H1 (cell line): ENCODE results near the gene INPP5A. TPM values are rescaled to one million over a fixed set of nuclear protein-coding genes. Genes with fewer than 3 reads are reported as not detected.

ENCODE experiments used
- CTCF ChIA-PET: fragments of 300-600 bp; sonication (Branson Sonifier 250); formaldehyde crosslinking; loops from one replicate; lab custom pipeline; 2021; ENCODE audit not compliant: partially characterized antibody; lab: Charles Lee
- POLR2A ChIA-PET: fragments of 300-600 bp; sonication (Branson Sonifier 250); formaldehyde crosslinking; loops from one replicate; lab custom pipeline; 2021; ENCODE audit warnings: inconsistent platforms; ENCODE audit not compliant: partially characterized antibody; lab: Charles Lee
- DNase-seq, 2 experiments: peaks; one replicate each; pipeline versions ENCODE4 v3.0.0 to v3.0.0-alpha.2; 2010 to 2022; ENCODE audit warnings: low spot score in 2 of 2, low read depth in 1 of 2, mixed read lengths in 1 of 2
- FAIRE-seq: peaks from 2 replicates; lab custom pipeline; 2011; peaks lifted over from hg19 to GRCh38; lab: Jason Lieb, UNC
- H2AFZ ChIP-seq: 2 replicates; pipeline ENCODE4 v1.8.1; 2012; ENCODE audit warnings: low read length, inconsistent platforms
- H2AK5ac ChIP-seq: 2 replicates; pipeline ENCODE4 v1.6.1; 2013; ENCODE audit warnings: low read depth, low read length
- H2BK120ac ChIP-seq: replicated peaks from 2 replicates; pipeline ENCODE3; 2013; ENCODE audit warnings: low read depth, low read length, inconsistent platforms
- H2BK12ac ChIP-seq: 2 replicates; pipeline ENCODE4 v1.6.1; 2013; ENCODE audit warnings: low read depth, low read length
- H2BK15ac ChIP-seq: 2 replicates; pipeline ENCODE4 v1.6.1; 2013; ENCODE audit warnings: low read length
- H2BK20ac ChIP-seq: 2 replicates; pipeline ENCODE4 v1.6.1; 2013; ENCODE audit warnings: low read length
- H2BK5ac ChIP-seq: 2 replicates; pipeline ENCODE4 v1.6.1; 2013; ENCODE audit warnings: low read depth, low read length
- H3K14ac ChIP-seq: 2 replicates; pipeline ENCODE4 v1.6.1; 2013; ENCODE audit warnings: inconsistent platforms; ENCODE audit not compliant: insufficient read length
- H3K18ac ChIP-seq: 2 replicates; pipeline ENCODE4 v1.6.1; 2013; ENCODE audit warnings: low read length; ENCODE audit errors: extremely low read depth
- H3K23ac ChIP-seq: 2 replicates; pipeline ENCODE4 v1.6.1; 2013; ENCODE audit warnings: inconsistent platforms; ENCODE audit not compliant: insufficient read length
- H3K23me2 ChIP-seq: 2 replicates; pipeline ENCODE4 v1.6.1; 2013; ENCODE audit warnings: low read depth, low read length
- H3K27ac ChIP-seq: 2 replicates; pipeline ENCODE4 v1.6.1; 2011; ENCODE audit warnings: low read depth, low read length, inconsistent platforms
- H3K27me3 ChIP-seq, 4 experiments: replicated peaks in 1 of 4; 1 replicate in 1 of 4; 2 replicates in 3 of 4; pipeline versions ENCODE4 v1.6.1 to v1.8.1; 2011 to 2013; ENCODE audit warnings: low read length in 3 of 4, mild to moderate bottlenecking in 3 of 4, inconsistent platforms in 2 of 4, mixed read lengths in 2 of 4, moderate library complexity in 1 of 4; ENCODE audit not compliant: control insufficient read depth in 3 of 4, insufficient read depth in 3 of 4; ENCODE audit errors: extremely low read depth in 1 of 4
- H3K36me3 ChIP-seq, 4 experiments: 2 replicates each; pipeline versions ENCODE4 v1.6.1 to v1.8.1; 2011 to 2013; ENCODE audit warnings: mild to moderate bottlenecking in 4 of 4, low read length in 3 of 4, moderate library complexity in 2 of 4, control low read depth in 1 of 4, inconsistent platforms in 1 of 4; ENCODE audit not compliant: insufficient read depth in 4 of 4, control insufficient read depth in 2 of 4
- H3K4ac ChIP-seq: replicated peaks from 2 replicates; pipeline ENCODE3; 2013; ENCODE audit warnings: low read length, low read depth, mixed read lengths, inconsistent platforms; ENCODE audit not compliant: insufficient read length
- H3K4me1 ChIP-seq, 4 experiments: replicated peaks in 1 of 4; 1 replicate in 1 of 4; 2 replicates in 3 of 4; pipeline versions ENCODE4 v1.6.1 to v1.8.1; 2011 to 2013; ENCODE audit warnings: low read length in 3 of 4, inconsistent platforms in 2 of 4, mixed read lengths in 1 of 4; ENCODE audit not compliant: insufficient read depth in 4 of 4, control insufficient read depth in 3 of 4
- H3K4me2 ChIP-seq, 2 experiments: 2 replicates each; pipeline versions ENCODE4 v1.6.1 to v1.8.1; 2011 to 2013; ENCODE audit warnings: low read depth in 2 of 2, low read length in 2 of 2, control low read depth in 1 of 2, inconsistent platforms in 1 of 2, mild to moderate bottlenecking in 1 of 2; ENCODE audit not compliant: insufficient read depth in 1 of 2
- H3K4me3 ChIP-seq, 4 experiments: fragments of 200-600, 300-600 bp in 1 of 4; sonication (generic), shearing (Covaris generic), sonication (Bioruptor Twin) in 1 of 4; 2 replicates each; pipeline versions ENCODE4 v1.5.1 to v1.8.1; 2011 to 2016; ENCODE audit warnings: low read length in 4 of 4, low read depth in 3 of 4, control low read depth in 2 of 4, inconsistent platforms in 2 of 4, mild to moderate bottlenecking in 2 of 4, mixed read lengths in 1 of 4, moderate library complexity in 1 of 4; ENCODE audit not compliant: insufficient read depth in 2 of 4; ENCODE audit errors: extremely low read depth in 1 of 4
- H3K56ac ChIP-seq: replicated peaks from 2 replicates; pipeline ENCODE3; 2013; ENCODE audit warnings: low read depth, mild to moderate bottlenecking, mixed read lengths, low read length, inconsistent platforms; ENCODE audit not compliant: insufficient read length
- H3K79me1 ChIP-seq: 2 replicates; pipeline ENCODE4 v1.6.1; 2013; ENCODE audit warnings: low read depth, low read length, control low read depth
- H3K79me2 ChIP-seq, 2 experiments: 2 replicates each; pipeline versions ENCODE4 v1.6.1 to v1.8.1; 2012 to 2013; ENCODE audit warnings: low read length in 2 of 2, mild to moderate bottlenecking in 2 of 2, inconsistent platforms in 1 of 2; ENCODE audit not compliant: insufficient read depth in 2 of 2, control insufficient read depth in 1 of 2
- H3K9ac ChIP-seq, 4 experiments: replicated peaks in 1 of 4; 1 replicate in 1 of 4; 2 replicates in 3 of 4; pipeline versions ENCODE4 v1.6.1 to v1.8.1; 2011 to 2013; ENCODE audit warnings: low read depth in 3 of 4, low read length in 3 of 4, control low read depth in 2 of 4, mild to moderate bottlenecking in 2 of 4, moderate library complexity in 2 of 4, inconsistent platforms in 1 of 4; ENCODE audit errors: extremely low read depth in 1 of 4
- H3K9me3 ChIP-seq, 2 experiments: 2 replicates each; pipeline versions ENCODE4 v1.6.1 to v1.8.1; 2012 to 2013; ENCODE audit warnings: mild to moderate bottlenecking in 2 of 2, moderate library complexity in 2 of 2, control low read depth in 1 of 2, inconsistent platforms in 1 of 2, low read depth in 1 of 2, low read length in 1 of 2, mixed read lengths in 1 of 2; ENCODE audit not compliant: insufficient read depth in 2 of 2
- H4K20me1 ChIP-seq, 2 experiments: replicated peaks in 1 of 2; 2 replicates each; pipeline versions ENCODE3 to v1.8.1; 2011 to 2013; ENCODE audit warnings: inconsistent platforms in 2 of 2, low read length in 2 of 2, mild to moderate bottlenecking in 1 of 2; ENCODE audit not compliant: insufficient read depth in 2 of 2, control insufficient read depth in 1 of 2
- H4K5ac ChIP-seq: 2 replicates; pipeline ENCODE4 v1.6.1; 2013; ENCODE audit warnings: low read length, low read depth, mixed read lengths, inconsistent platforms; ENCODE audit not compliant: insufficient read length
- H4K8ac ChIP-seq: 2 replicates; pipeline ENCODE4 v1.8.0; 2013; ENCODE audit warnings: mild to moderate bottlenecking, moderate library complexity, low read length, inconsistent platforms; ENCODE audit not compliant: insufficient read depth; ENCODE audit errors: extremely low read depth
- H4K91ac ChIP-seq: replicated peaks from 2 replicates; pipeline ENCODE3; 2013; ENCODE audit warnings: low read length, mixed read lengths, inconsistent platforms; ENCODE audit not compliant: insufficient read length
- CREB1 ChIP-seq: IDR thresholded peaks from 2 replicates; pipeline ENCODE4 v1.6.1; 2012; ENCODE audit warnings: inconsistent platforms
- JUND ChIP-seq: IDR thresholded peaks from 2 replicates; pipeline ENCODE4 v1.6.1; 2011; ENCODE audit warnings: mild to moderate bottlenecking, improper control_type of control experiment, low read length
- KDM5A ChIP-seq: fragments of 200-600 bp; IDR thresholded peaks from 2 replicates; pipeline ENCODE4 v1.7.1; 2012; ENCODE audit warnings: mild to moderate bottlenecking, low read length, inconsistent platforms, mixed read lengths
- MAX ChIP-seq: IDR thresholded peaks from 2 replicates; pipeline ENCODE4 v1.6.1; 2012; ENCODE audit warnings: inconsistent platforms
- RFX5 ChIP-seq: IDR thresholded peaks from 2 replicates; pipeline ENCODE4 v1.6.1; 2011; ENCODE audit warnings: low read depth, low read length, improper control_type of control experiment, borderline replicate concordance
- USF2 ChIP-seq: IDR thresholded peaks from 2 replicates; pipeline ENCODE4 v1.6.1; 2011; ENCODE audit warnings: low read length, improper control_type of control experiment
- WGBS, 2 experiments: shearing (Covaris generic) in 1 of 2; methylation state at CpG; one replicate each; pipeline versions ENCODE4 v1.1.6 to v1.1.7; 2013 to 2015; ENCODE audit warnings: low lambda C conversion rate in 2 of 2, mixed read lengths in 2 of 2, inconsistent platforms in 1 of 2, low coverage in 1 of 2, missing lambda C conversion rate in 1 of 2; ENCODE audit not compliant: insufficient replicate concordance in 2 of 2, insufficient coverage in 1 of 2, insufficient read length in 1 of 2; ENCODE audit errors: extremely low coverage in 1 of 2, missing lambda C conversion rate in 1 of 2; 5-methylcytosine and 5-hydroxymethylcytosine counted together
- polyA plus RNA-seq, 7 experiments: library from polyadenylated mRNA; depleted of rRNA in 3 of 7; stranded (reverse) in 5 of 7; unstranded in 2 of 7; fragments of >200 nt in 5 of 7; fragments of 200-250 nt in 2 of 7; gene quantifications; 1 replicate in 5 of 7; 2 replicates in 1 of 7; 4 replicates in 1 of 7; pipeline versions ENCODE4 v1.2.1 to v1.2.3, GENCODE V29; 2011 to 2013; ENCODE audit warnings: missing spikeins in 2 of 7, mixed read lengths in 2 of 7
- total RNA-seq: library from RNA; stranded (reverse); fragmentation: NEBNext Ultra II Directional; extraction: Animal tissue kit (Norgen Biotek cat#: 25700); gene quantifications from 2 replicates; pipeline ENCODE4 v1.2.1, GENCODE V29; 2021

The INPP5A gene
- total and polyA plus RNA-seq, 2 of the 8 experiments (the other 6 are each of a cell fraction or from before 2014, with no cell fraction given): 19.7 to 27.5 TPM

- H2BK120ac ChIP-seq: no peak overlapping the region
- H2AK5ac ChIP-seq: no peak overlapping the region
- H2BK12ac ChIP-seq: no peak overlapping the region
- FAIRE-seq (no peak), DNase-seq (no peak)
- ChIA-PET CTCF (interaction anchor here (1.0 kb wide), 1 partner anchor 9 kb away, joined by 3 read pairs; no protein-coding TSS in a partner anchor), POLR2A (no interaction called here)
- peak overlapping the region; percentile 68 for H4K8ac ChIP-seq
- no peak overlapping the region for H3K18ac ChIP-seq
- no peak overlapping the region for H3K56ac ChIP-seq
- H4K91ac ChIP-seq: no peak overlapping the region
- no peaks in the 10 kb centered on the region for H4K20me1 ChIP-seq
- H3K36me3 ChIP-seq: no peaks in the 10 kb centered on the region
- H3K23me2 ChIP-seq: no peaks in the 10 kb centered on the region
- no peak overlapping the region; the same call in 1 of the 2 replicates for H2BK5ac ChIP-seq
- no peak overlapping the region for H3K23ac ChIP-seq
- no peaks in the 10 kb centered on the region for H3K9me3 ChIP-seq
- H3K79me2 ChIP-seq: no peaks in the 10 kb centered on the region
- no peak overlapping the region for H3K4me2 ChIP-seq
- no peaks in the 10 kb centered on the region for H3K79me1 ChIP-seq
- H4K5ac ChIP-seq: no peak overlapping the region
- H3K4me3 ChIP-seq: no peak overlapping the region
- no peak overlapping the region for H3K14ac ChIP-seq
- no peak overlapping the region for H2AFZ ChIP-seq
- TF ChIP-seq JUND (no peak), KDM5A (no peak), MAX (no peak), RFX5 (no peak), CREB1 (no peak), USF2 (no peak)
- H3K4ac ChIP-seq: no peak overlapping the region
- no peak overlapping the region for H2BK20ac ChIP-seq
- H3K9ac ChIP-seq: no peak overlapping the region
- WGBS, 2 experiments: 88% methylated on average over 25 of the region's 26 CpGs; no CpG with 5 or more reads in 1 of the 2 experiments
- no peak overlapping the region for H2BK15ac ChIP-seq
- peaks cover 0 to 3% (median 0%) of the 10 kb centered on the region in 4 experiments; a peak in 2 of 7 replicates for H3K4me1 ChIP-seq
- no peaks in the 10 kb centered on the region for H3K27me3 ChIP-seq
- H3K27ac ChIP-seq: no peak overlapping the region
Observed at GRCh38 chr10:132811891-132812481, 274.4 kb downstream of the INPP5A start.
